Raji (cell line): ENCODE results near the gene HOXA7.

Experiments
- POLR2A ChIP-seq: IDR thresholded peaks from 2 replicates; pipeline ENCODE4 v1.6.1; 2011; ENCODE audit warnings: low read depth, low read length, control low read depth; ENCODE audit not compliant: insufficient read depth

The HOXA7 gene

DNA sequence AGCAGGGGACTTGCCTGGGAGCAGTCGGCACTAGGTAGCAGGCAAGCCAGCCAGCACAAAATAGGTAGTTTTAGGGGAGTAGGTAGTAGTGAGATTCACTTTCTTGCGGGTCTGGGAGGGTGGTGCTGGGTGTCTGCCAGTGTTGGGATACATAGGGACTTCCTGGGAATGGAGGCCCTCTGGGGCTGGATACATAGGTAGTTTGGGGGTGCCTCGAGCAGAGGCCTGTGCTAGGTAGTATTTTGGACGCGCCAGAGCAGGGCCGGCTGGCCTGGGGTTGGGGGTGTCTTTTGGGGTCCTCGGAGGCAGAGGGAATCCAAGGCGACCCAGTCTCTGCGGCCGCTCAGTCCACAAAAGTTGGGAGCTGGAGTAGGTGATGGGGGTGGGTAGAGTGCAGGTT lies 2.1 kb downstream of the HOXA7 start:
- no peak for TF ChIP-seq POLR2A

- no peak for TF ChIP-seq POLR2A
Measured at GRCh38 chr7:27153526-27153925, 2.9 kb downstream of the HOXA7 start.

- no peak for TF ChIP-seq POLR2A
Measured at GRCh38 chr7:27152816-27153442, 3.5 kb downstream of the HOXA7 start.

- TF ChIP-seq POLR2A = no peak
Measured at GRCh38 chr7:27151931-27152815, 4.3 kb downstream of the HOXA7 start, which contains the start of gene HOXA3. Gene HOXA3 (minus strand): TSS chr7:27152583. CDS start chr7:27110640, 41,943 bp downstream.

DNA sequence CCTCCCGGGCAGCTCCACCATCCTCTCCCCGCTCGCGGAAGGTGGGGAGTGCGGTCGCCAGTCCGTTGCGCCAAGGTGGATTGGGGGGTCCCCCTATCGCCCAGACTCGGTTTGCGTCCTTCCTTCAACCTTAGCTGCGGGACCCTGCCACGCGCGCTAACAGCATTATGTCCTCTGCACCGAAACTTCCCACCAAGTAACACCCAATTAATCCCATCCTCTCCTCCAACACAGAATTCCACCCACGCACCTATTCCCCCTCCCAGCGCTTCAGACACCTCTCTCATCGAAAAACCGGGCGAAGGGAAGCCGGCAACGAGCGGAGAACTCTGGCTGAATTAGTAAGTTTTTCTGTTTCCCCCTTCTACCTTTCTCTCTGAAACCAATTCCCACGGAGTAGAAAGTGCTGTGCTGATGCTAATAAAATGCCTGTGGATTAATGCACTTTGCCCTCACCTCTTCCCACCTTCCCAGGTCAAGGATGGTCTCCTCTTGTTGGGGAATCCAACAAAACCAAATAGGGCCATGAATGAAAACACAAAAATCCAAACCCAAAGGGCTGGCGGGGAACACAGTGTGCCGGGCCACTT lies 5.0 kb downstream of the HOXA7 start:
- TF ChIP-seq POLR2A = no peak

- TF ChIP-seq POLR2A = peak; percentile 65
Measured at GRCh38 chr7:27150568-27151340, 5.7 kb downstream of the HOXA7 start.

- no peak for TF ChIP-seq POLR2A
Measured at GRCh38 chr7:27149842-27150567, 6.5 kb downstream of the HOXA7 start.

GRCh38 chr7:27148756-27149641 lies 7.5 kb downstream of the HOXA7 start:
- TF ChIP-seq POLR2A = no peak

DNA sequence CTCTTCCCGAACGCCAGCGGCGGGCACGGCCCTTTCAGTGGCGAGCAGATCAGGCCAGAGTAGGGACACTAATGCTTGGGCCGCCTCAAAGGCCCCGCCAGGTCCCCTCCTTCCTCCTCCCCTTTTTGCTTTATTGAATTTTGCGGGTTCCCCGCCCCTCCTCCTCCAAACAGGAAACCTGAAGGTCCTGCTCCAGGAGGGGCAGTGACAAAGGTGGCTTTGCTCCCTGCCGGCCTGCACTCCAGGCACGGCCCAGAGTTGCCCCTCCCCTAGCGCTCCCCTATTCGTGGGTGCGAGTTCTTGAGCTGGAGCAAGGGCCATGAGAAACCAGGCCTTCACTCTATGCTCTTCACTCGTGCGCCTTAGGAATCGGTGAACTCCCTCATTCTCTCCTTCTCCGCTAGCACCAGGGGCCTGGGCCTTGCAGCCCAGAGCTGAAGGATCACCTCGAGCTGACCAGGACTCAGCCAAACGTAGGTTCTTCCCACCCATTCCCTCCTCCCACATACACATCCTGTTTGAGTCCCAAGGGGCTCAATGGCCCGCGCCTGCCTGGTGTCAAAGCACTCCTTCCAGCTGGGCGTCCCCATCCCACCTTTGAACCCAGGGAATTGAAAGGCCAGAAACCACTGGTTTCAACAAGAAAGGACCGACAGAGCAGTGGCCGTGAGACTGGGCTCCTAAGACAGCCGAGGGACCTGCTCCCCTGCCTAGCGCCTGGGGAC lies 8.3 kb downstream of the HOXA7 start:
- no peak for TF ChIP-seq POLR2A

- TF ChIP-seq POLR2A = no peak
Measured at GRCh38 chr7:27147199-27148030, 9.1 kb downstream of the HOXA7 start, which contains the start of gene HOXA6. Gene HOXA6 (minus strand): TSS chr7:27147774. CDS start chr7:27147749, 25 bp downstream.

GRCh38 chr7:27146491-27147198 lies 9.8 kb downstream of the HOXA7 start:
- TF ChIP-seq POLR2A = no peak

GRCh38 chr7:27145914-27146412 lies 10.5 kb downstream of the HOXA7 start:
- TF ChIP-seq POLR2A = no peak
